GM11168 (cell line): Measurements from ENCODE around the gene HELZ2.

Experiments
- in situ Hi-C: fragments of 300-500 bp; cut with MboI; formaldehyde crosslinking; loops from one replicate; pipeline ENCODE4 v1.12.0; 2022; ENCODE audit warnings: low sequenced_read_pairs; ENCODE audit not compliant: unreplicated experiment

HELZ2 gene

DNA sequence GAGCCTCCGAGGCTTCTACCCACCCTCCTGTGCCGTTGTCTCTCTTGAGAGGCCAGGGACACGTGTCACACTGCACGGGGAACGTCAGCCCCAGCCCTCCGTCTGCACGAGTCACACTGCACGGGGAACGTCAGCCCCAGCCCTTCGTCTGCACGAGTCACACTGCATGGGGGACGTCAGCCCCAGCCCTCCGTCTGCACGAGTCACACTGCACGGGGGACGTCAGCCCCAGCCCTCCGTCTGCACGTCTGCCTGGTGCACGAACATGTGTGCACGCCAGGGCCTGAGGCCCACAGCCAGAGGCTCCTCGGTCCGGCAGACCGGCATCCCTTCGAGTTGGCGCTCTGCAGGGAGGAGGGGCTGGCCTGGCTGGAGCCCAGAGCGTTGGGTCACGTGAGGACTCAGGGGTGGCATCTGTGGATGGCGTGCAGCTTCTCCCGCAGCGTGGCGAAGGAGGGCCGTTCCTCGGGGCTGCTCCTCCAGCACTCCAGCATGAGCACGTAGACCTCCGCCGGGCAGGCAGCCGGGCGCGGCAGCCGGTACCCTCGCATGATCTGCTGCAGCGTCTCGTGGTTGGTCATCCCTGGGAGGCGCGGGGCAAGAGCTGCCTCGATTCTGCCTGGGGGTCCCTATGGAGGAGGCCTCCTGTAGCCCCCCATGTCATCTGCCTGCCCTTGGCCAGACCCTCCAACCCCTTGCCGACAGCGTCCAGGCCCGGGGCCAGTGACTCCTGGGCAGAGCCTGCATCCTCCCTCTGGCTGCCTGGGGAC is 33.4 kb downstream of the HELZ2 start:
- in situ Hi-C loops, result no loop called here

DNA sequence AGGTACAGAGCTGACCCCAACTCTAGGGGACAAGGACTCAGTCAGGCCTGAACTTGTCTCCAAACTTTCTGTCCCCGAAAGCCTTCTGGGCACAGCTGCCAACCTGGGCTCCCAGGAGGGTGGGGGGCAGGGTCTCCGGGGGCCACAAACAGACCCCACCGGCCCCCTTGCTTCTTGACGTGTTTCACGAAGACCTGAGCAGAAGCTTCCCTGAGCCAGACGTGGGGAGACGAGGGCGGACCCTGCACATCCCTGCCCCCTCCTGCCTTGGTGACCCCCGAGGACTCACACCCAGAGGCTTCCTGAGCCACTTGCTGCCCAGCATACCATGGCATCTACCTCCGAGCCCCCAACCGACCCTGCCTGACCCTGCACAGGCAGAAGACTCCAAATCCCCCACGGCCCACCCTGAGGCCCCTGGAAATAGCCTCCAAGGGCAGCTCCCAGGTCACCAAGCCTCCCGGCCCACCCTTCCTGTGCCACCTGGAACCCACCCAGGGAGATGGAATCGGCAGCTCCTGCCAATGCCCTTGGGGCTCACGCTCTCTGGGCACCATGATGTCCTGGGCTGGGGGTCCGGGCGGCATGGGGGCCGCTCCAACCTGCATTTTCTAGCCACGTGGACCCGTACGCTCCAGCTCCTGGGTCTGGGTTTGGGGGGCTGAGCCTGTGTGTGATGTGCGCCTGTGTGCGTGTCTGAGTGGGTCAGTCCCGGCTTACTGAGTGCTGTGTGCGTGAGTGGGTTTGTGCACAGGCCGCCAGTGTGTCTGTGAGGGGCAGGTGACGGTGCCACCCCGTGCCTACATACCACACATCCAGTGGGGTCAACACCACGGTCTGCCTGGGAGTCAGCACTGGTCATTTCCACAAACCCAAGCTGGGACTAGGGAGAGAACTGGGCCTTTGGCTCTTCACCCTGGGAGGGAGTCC is 34.3 kb downstream of the HELZ2 start:
- in situ Hi-C loops, result no loop called here

- in situ Hi-C loops, result no loop called here
These were observed 35.0 kb downstream of the HELZ2 start for GRCh38 chr20:63539092-63539430.

DNA sequence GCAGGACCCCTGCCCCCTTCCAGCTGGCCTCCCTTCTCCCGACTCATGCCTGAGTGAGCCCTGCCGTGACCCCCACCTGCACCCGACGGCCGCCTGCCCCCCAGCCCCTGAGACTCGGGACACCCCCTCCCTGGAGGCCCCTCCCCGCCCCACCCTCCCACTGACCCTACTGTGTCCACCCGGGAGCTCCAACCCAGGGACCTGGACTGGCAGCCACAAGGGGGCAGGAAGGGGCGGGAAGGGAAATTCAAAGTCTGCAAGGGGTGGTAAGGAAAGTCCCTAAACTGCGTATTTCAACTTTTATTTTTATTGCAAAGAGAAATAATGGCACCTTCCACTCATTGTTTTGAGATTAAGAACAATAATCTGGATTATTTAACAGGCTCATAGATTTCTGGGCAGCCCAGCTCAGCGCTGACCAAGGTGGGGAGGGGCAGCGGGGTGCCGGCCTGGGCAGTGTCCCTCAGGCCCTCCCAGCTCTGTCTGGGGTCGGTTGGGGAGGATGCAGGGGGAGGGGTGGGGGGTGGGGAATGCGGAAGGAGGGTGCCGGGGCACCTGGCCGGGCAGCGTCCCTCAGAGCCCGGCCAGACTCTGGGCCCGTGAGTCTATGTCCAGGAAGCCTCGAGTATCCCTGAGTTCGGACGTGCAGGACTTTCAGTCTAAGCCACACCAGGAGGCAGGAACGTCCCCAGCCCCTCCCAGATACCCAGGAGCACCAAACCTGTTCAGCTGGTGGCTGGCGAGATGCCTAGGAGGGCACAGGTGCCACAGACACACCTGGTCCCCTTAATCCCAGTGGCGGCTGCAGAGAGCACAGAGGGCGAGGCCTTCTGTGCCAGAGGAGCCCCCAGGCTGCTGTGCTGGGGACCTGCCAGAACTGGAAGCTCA is 35.6 kb downstream of the HELZ2 start:
- in situ Hi-C loops, result no loop called here

GRCh38 chr20:63537525-63538203 is 36.4 kb downstream of the HELZ2 start:
- in situ Hi-C loops, result no loop called here

DNA sequence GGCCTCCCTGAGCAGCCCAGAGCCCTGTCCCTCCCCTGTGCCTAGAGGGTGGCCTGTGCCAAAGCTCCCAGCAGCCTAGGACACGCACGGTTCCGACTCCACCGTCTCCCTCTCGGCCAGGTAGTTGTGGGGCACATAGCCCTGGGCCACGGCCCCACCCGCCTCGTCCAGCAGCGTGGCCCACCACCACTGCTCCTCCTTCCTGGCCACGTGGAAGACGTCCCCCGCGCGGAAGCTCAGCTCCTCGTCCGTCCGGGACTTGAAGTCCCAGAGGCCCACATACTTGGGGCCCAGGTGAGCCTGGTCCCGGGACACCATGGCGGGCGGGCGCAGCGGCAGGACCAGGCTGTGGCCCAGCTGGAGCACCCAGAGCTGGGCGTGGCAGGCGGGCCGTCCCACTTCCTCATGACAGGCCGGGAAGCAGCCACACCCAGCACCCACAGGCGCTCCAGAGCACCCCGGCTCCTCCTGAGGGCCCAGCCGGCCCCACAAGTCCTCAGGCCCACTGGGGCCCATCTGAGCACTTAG is 37.0 kb downstream of the HELZ2 start, which contains the start of gene PTK6:
TSS of gene PTK6 (minus strand) at position 380 of the 528 bp plus-strand sequence. CDS start at position 318, 62 bp downstream.
- in situ Hi-C loops, result no loop called here

DNA sequence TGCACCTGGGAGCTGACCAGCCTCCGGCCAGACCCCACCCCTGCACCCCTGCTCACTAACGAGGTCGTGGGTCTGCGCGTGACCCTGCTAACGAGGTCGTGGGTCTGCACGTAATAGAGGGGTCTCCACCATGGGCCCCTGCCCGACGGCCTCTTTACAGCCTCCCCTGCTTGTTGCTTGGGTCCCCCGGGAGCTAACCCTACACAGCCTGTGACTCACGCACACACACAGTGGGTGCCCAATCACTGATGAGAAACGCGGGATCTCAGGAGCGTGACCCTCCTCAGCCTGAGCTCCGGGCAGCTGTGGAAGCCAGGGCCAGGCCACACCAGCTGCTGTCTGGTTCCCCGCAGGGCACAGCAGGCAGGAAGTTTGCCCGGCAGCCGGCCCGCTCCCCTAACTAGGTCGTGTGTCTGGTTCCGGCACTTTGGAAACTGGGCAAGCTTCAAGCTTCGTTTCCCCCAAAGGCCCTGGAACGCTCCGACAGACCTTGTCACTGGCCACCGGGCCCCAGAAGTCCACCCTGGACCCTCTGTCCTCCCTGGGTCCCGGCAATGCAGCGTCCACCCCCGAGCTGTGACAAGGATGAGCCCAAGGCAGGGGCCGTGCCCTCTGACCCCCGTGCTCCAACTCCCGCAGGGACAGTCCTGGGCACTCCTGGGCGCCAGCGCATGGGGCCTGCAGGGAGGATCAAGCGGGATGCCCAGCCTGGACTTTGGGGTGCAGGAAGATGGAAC is 37.6 kb downstream of the HELZ2 start:
- in situ Hi-C loops, result no loop called here

- in situ Hi-C loops, result no loop called here
These were observed 39.0 kb downstream of the HELZ2 start for GRCh38 chr20:63534831-63535651.

- in situ Hi-C loops, result no loop called here
These were observed 39.6 kb downstream of the HELZ2 start for GRCh38 chr20:63534427-63534830.

DNA sequence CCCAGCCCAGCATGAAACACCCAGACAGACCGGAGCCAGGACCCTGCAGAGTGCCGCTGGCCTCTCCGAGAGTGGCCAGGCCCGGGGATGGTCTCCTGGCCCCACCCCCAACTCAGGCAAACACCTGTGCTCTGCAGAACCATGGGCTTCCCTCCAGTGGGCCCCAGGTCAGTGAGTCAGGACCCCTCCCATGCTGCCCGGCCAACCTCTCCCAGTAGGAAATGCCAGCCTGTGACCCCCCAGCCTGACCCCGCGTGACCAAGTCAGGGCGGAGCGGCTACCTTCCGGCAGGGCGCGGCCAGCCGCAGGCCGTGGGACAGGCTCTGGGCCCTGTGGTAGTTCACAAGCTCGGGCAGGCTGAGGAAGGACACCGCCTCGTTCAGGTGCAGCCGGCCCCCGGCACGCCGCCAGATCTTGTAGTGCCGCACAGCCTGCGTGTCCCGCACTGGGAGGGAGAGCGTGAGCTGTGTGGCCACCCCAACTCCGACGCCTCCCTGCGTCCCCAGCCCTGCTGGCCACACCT is 40.1 kb downstream of the HELZ2 start:
- in situ Hi-C loops, result no loop called here

DNA sequence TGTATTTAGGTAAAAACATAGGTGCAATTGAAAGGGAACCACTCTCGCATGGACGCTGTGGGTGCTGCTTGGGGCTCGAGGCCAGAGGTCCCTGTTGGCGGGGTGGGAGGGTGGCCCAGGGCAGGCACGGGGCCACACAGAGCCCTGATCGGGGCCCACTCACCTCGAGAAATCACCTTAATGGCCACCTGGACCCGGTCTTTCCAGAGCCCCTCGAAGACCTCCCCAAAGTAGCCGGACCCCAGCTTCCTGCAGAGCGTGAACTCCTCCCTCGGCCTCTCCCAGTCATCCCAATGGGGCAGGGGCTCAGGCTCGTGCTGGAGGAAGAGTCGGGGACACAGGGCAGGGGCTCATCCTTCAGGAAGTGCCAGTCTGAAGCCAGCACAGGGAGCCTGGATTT is 40.7 kb downstream of the HELZ2 start:
- in situ Hi-C loops, result no loop called here

GRCh38 chr20:63532449-63532971 is 41.5 kb downstream of the HELZ2 start:
- in situ Hi-C loops, result no loop called here

- in situ Hi-C loops, result no loop called here
These were observed 42.2 kb downstream of the HELZ2 start for GRCh38 chr20:63531686-63532448.

GRCh38 chr20:63530788-63531160 is 43.3 kb downstream of the HELZ2 start:
- in situ Hi-C loops, result no loop called here

DNA sequence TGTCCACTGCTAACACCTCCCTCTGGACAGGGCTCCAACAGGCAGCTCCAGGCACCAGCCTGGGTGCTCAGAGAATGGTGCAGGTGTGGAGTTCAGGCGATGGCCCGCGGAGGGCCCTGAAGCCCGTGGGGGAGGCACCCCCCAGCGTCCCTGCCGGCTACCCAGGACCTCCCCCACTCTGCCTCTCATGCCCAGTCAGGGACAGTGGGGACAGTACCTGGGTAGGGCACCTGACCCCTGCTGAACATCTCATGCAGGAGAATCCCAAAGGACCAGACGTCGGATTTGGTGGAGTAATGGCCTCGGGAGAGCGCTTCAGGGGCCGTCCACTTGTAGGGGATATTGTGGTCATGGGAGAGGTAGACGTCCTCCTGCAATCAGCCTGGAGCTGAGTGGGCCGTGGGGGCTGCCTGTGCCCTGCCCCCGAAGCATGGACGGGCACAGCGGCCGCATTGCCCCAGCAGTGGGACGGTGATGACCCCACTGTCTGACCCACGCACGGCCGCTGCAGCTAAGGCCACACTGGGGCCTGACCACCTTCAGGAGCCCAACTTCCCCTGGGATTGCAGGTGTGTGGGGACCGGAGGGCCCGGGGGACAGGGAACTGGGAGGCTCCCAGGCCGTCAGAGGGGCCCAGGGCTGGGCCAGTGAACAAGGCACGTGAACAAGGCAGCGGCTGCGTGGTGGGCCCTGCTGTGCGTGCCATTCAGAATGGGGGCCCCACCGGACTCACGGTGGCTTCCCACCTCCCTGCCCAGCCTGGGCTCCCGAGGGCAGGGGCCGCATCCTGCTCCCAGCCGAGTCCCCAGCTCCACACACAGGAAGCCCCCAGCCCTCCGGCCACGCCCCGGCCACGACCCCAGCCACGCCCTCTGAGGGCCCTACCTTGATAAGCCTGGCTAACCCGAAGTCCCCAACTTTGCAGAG is 43.9 kb downstream of the HELZ2 start:
- in situ Hi-C loops, result no loop called here
